Stimulated activated CD4-positive, alpha-beta T cell treated with anti-CD3 and anti-CD28 coated beads, Interleukin-4, amount 100 ng/mL, for 24 hours (primary cell): Measurements from ENCODE around the gene ITPR3.

Source experiments
- DNase-seq: peaks from one replicate; pipeline ENCODE4 v3.0.0-alpha.2; 2020

Gene ITPR3

DNA sequence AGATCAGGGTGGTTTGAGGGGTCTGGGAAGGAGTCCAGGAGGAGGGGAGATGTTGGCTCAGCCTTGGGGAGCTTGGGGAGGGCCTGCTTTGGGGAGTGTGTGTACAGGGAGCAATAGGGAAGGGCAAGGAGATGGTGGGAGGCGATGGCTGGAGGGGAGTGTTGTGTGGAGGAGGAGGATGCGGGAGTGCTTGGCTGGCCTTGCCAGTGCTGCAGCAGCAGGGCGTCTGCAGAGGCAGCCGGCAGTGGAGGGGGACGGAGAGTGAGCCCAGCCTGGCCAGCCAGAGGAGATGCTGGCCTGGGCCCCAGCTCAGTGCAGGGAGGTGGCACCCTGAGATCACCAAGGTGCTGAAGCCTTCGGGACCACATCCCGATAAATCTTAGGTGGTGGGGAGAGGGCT, 121.7 kb downstream of the ITPR3 start:
- no peak for DNase-seq

DNA sequence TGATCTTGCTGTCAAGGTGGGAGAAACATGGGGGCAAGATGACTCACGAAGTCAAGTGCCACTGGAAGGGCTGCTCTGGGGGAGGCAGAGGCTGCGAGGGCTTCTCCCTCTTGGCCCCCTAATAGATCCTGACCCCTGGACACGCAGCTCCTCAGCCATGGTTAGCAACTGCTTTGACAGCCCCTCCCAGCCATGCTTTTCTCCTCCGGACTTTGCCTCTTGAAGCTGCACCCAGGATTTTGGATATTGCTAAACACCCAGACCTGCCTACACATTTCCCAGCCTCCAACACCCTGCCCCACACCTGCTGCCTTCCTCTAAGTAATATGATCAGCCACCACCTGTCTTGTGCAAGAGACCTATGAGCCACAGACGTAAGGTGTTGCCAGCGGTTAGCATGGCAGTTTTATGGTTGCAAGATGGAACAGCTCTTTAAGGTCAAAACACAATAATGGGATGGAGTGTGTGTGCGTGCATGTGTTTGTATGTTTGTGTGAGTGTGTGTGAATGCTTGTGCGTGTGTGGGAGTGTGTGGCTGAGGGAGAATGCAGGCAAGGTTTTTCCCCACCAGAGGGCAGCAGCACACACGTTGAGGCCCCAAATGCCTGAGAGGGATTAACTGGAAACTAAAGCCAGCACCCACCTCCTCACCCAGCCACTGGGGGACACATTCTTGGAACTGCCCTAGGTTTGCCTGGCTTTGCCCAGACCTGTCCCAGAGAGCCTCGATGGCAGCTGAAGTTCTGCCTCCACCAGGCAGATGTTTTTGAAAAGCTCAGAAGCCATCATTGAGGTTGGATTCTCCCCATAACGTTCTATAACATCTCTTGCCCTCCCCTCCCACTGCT, 123.1 kb downstream of the ITPR3 start:
- peak; percentile 80 for DNase-seq

DNA sequence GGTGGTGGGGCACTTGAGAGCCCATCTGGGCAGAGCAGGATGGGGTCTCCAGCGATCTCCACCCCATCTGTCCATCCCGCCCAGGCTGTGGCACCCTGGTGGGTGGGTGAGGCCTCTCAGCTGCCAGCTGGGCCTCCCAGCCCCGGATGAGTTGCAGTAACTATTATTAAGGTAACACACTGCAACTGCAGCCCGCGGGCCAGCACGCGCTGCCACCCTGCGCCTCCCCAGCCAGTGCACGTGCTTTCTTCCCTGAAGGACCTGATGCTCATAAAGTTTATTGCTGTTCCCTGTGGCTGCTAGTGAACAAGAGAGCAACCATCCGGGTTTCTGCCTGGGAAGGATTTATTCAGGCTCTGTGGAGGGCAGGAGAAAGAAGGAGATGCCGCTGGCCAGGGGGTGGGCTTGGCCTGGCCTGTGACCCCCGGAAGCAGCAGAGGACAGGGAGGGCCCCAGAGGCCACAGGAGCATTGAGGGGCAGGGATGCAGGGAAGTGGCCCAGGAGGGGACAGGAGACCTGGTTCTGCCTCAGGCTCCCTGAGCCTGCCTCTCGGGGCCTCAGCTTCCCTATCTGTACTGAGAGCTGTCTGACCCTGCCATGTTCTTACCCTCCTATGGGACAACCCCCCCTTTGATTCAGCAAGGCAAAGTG, 123.9 kb downstream of the ITPR3 start:
- DNase-seq, result no peak

DNA sequence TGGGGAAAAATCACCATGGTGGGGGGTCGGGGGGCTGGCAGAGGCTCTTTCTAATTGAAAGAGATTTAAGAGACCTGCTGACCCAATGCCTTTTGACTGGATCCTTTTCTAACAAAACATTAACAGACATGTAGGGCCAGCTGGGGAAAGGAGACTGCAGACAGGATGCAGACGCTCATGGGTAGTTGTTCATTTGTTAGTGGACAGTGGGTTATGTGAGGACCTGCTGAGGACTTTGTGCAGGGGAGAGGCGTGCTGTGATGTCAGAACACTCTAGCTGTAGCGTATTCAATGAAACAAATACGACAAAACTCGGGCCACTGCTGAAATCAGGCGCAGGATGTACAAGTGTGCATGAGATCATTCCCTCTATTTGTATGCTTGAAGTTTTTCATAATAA, 124.4 kb downstream of the ITPR3 start:
- no peak for DNase-seq
